Ascending aorta (tissue), 2 donors: ENCODE results near the gene IQCM. TPM values are rescaled to one million over a fixed set of nuclear protein-coding genes. Genes with fewer than 3 reads are reported as not detected.

Experiments
- DNase-seq, 2 donors: peaks; one replicate each; pipeline ENCODE4 v3.0.0-alpha.2; 2019; ENCODE audit warnings: low spot score in 2 of 2
- H3K27ac ChIP-seq, 2 donors: fragments of 200-600 bp; sonication (generic); one replicate each; pipeline ENCODE4 v1.5.1; 2016 to 2017; ENCODE audit warnings: mild to moderate bottlenecking in 1 of 2
- H3K27me3 ChIP-seq: fragments of 200-600 bp; sonication (generic); one replicate; pipeline ENCODE4 v1.5.1; 2017
- H3K36me3 ChIP-seq, 2 donors: fragments of 200-600 bp; sonication (generic); one replicate each; pipeline ENCODE4 v1.5.1; 2016
- H3K4me1 ChIP-seq, 2 donors: fragments of 200-600 bp; sonication (generic); one replicate each; pipeline ENCODE4 v1.5.1; 2016 to 2017; ENCODE audit warnings: mild to moderate bottlenecking in 1 of 2
- H3K4me3 ChIP-seq, 2 donors: fragments of 200-600 bp; sonication (generic); one replicate each; pipeline ENCODE4 v1.5.1; 2016 to 2017; ENCODE audit warnings: mild to moderate bottlenecking in 1 of 2
- H3K9me3 ChIP-seq, 2 donors: fragments of 200-600 bp; sonication (generic); one replicate each; pipeline ENCODE4 v1.5.1; 2016
- CTCF ChIP-seq, 3 experiments: fragments of 200-600 bp in 2 of 3; fragments of 450-650 bp in 1 of 3; sonication (generic) in 2 of 3; IDR thresholded peaks; one replicate each; pipeline ENCODE4 v1.5.1; 2016 to 2019; ENCODE audit warnings: antibody characterized with exemption in 3 of 3, mild to moderate bottlenecking in 1 of 3, moderate library complexity in 1 of 3
- intact Hi-C: fragments of 100-400 bp; cut with DNase I; formaldehyde crosslinking; loops from one replicate; pipeline ENCODE4 v1.15.1; 2023
- total RNA-seq: library from RNA; depleted of rRNA; stranded (reverse); fragments of >200 nt; gene quantifications from one replicate; pipeline ENCODE4 v1.1.0, GENCODE V29; 2016

Gene IQCM
- total RNA-seq, 1 donor from 2014 or later, result not detected

DNA sequence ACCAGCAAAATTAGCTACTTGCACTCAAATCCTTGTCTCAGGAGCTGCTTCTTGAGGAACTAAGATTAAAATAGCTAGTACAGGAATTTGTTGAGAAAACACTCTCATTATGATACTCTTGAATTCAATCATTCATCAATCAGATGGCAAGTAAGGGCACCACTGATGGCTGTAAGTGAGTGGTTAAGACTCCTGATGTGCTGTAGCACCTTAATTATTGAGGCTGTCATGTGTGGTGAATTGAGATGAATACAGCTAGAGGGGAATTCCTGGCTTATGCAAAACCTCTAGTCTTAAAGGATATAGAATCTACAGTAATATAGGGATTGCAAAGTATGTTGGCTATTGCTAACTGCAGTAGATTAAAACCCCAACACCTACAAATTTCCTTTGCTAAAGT, 509.1 kb downstream of the IQCM start:
- no peak overlapping the region for H3K4me3 ChIP-seq
- H3K27ac ChIP-seq, result no peak overlapping the region
- no peaks in the 10 kb centered on the region for H3K4me1 ChIP-seq
- no peaks in the 10 kb centered on the region for H3K9me3 ChIP-seq
- H3K27me3 ChIP-seq, result no peaks in the 10 kb centered on the region
- TF ChIP-seq CTCF (IDR thresholded peaks at IDR 0.05), result no peak
- DNase-seq, result no peak
- intact Hi-C loops, result no loop called here
- H3K36me3 ChIP-seq, result no peaks in the 10 kb centered on the region
